ENCODE measurements around the gene REEP5. TPM values are rescaled to one million over a fixed set of nuclear protein-coding genes. Genes with fewer than 3 reads are reported as not detected.

REEP5 gene
- total RNA-seq, 1 experiment from 2014 or later = 99.3 TPM

DNA sequence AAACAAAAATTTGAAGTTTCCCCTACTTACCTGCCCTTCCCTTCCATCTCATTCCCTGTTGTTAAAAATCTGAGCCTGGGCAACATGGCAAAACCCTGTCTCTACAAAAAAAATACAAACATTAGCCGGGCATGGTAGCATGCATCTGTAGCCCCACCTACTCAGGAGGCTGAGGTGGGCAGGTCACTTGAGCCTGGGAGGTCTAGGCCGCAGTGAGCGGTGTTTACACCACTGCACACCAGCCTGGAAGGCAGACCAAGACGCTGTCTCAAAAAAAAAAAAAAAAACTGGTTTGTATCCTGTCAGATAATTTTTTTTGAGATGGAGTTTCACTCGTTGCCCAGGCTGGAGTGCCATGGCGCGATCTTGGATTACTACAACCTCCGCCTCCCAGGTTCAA, 16.3 kb upstream of the REEP5 start:
- H3K27me3 Mint-ChIP-seq (ENCODE audit: insufficient read depth, unreplicated experiment) = peaks cover 3% of the 10 kb centered on the region
- no peaks in the 10 kb centered on the region for H3K9me3 ChIP-seq
- ChIA-PET POLR2A (no interaction called here), CTCF (no interaction called here)
- H3K4me1 ChIP-seq = no peaks in the 10 kb centered on the region
- H3K27ac Mint-ChIP-seq (ENCODE audit: unreplicated experiment) = no peak overlapping the region
- no peaks in the 10 kb centered on the region for H3K4me1 Mint-ChIP-seq (ENCODE audit: low read depth, unreplicated experiment)
- TF ChIP-seq, protein P1, sequence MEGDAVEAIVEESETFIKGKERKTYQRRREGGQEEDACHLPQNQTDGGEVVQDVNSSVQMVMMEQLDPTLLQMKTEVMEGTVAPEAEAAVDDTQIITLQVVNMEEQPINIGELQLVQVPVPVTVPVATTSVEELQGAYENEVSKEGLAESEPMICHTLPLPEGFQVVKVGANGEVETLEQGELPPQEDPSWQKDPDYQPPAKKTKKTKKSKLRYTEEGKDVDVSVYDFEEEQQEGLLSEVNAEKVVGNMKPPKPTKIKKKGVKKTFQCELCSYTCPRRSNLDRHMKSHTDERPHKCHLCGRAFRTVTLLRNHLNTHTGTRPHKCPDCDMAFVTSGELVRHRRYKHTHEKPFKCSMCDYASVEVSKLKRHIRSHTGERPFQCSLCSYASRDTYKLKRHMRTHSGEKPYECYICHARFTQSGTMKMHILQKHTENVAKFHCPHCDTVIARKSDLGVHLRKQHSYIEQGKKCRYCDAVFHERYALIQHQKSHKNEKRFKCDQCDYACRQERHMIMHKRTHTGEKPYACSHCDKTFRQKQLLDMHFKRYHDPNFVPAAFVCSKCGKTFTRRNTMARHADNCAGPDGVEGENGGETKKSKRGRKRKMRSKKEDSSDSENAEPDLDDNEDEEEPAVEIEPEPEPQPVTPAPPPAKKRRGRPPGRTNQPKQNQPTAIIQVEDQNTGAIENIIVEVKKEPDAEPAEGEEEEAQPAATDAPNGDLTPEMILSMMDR (IDR thresholded peaks at IDR 0.05; ENCODE audit: insufficient read depth in 1 of 2, low read depth in 1 of 2, low read length in 1 of 2, severe bottlenecking in 1 of 2, unreplicated experiment in 1 of 2) = no peak
- no peaks in the 10 kb centered on the region for H3K36me3 Mint-ChIP-seq (ENCODE audit: insufficient read depth, unreplicated experiment)
- H3K4me3 ChIP-seq (ENCODE audit: low read depth, low read length) = no peak overlapping the region
- H3K36me3 ChIP-seq (ENCODE audit: control insufficient read depth, insufficient read depth, low read length) = no peaks in the 10 kb centered on the region
- DNase-seq = no peak
- H3K9me3 Mint-ChIP-seq (ENCODE audit: unreplicated experiment) = no peaks in the 10 kb centered on the region
- no peak overlapping the region for H3K4me3 Mint-ChIP-seq (ENCODE audit: unreplicated experiment)
- no peaks in the 10 kb centered on the region for H3K27me3 ChIP-seq (replicated peaks; ENCODE audit: control insufficient read depth, insufficient read depth, low read length)
- BruUV-seq (replicated peaks) = no TSS peak
- intact Hi-C loops (cut with micrococcal nuclease; ENCODE audit: unreplicated experiment) = no loop called here

DNA sequence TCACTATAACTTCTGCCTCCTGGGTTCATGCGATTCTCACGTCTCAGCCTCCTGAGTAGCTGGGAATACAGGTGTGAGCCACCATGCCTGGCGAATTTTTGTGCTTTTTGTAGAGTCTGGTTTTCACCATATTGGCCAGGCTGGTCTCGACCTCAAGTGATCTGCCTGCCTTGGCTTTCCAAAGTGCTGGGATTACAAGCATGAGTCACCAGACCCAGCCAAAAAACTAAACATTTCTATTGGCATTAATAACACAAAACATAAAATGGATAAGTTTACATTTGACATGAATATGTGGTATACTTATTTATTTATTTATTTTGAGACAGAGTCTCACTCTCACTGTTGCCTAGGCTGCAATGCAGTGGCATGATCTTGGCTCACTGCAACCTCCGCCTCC, 13.6 kb upstream of the REEP5 start:
- POLR2A ChIA-PET = no interaction called here
- TF ChIP-seq, protein P1 (IDR thresholded peaks at IDR 0.05; ENCODE audit: insufficient read depth in 1 of 2, low read depth in 1 of 2, low read length in 1 of 2, severe bottlenecking in 1 of 2, unreplicated experiment in 1 of 2) = no peak
- H3K27ac Mint-ChIP-seq (ENCODE audit: unreplicated experiment) = no peak overlapping the region
- CTCF ChIA-PET = no interaction called here
- no TSS peak for BruUV-seq (replicated peaks)
- Histone ChIP-seq H3K4me1 (no peaks in the 10 kb centered on the region), H3K9me3 (no peaks in the 10 kb centered on the region), H3K36me3 (ENCODE audit: control insufficient read depth, insufficient read depth, low read length) (no peaks in the 10 kb centered on the region), H3K27me3 (replicated peaks; ENCODE audit: control insufficient read depth, insufficient read depth, low read length) (no peaks in the 10 kb centered on the region), H3K4me3 (ENCODE audit: low read depth, low read length) (no peak overlapping the region)
- no peaks in the 10 kb centered on the region for H3K27me3 Mint-ChIP-seq (ENCODE audit: insufficient read depth, unreplicated experiment)
- H3K4me1 Mint-ChIP-seq (ENCODE audit: low read depth, unreplicated experiment) = no peaks in the 10 kb centered on the region
- H3K36me3 Mint-ChIP-seq (ENCODE audit: insufficient read depth, unreplicated experiment) = no peaks in the 10 kb centered on the region
- no peaks in the 10 kb centered on the region for H3K9me3 Mint-ChIP-seq (ENCODE audit: unreplicated experiment)
- no peak for DNase-seq
- intact Hi-C loops (cut with micrococcal nuclease; ENCODE audit: unreplicated experiment) = no loop called here
- no peak overlapping the region for H3K4me3 Mint-ChIP-seq (ENCODE audit: unreplicated experiment)

DNA sequence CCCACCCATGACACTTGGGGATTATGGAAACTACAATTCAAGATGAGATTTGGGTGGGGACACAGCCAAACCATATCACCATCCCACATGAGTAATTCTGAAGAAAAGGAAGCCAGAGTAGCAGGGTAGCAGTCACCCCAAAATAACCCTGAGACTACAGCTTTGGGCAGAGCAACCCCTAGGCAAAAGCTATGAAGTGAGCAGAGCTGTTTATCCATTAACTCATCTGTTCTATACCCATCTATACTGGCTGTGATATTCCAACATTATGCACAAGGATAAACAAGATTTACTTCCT, 12.3 kb upstream of the REEP5 start:
- Histone ChIP-seq H3K4me1 (0 out of 2 replicates have a peak, but pooled peaks cover 2% of the 10 kb centered on the region), H3K9me3 (no peaks in the 10 kb centered on the region), H3K4me3 (ENCODE audit: low read depth, low read length) (no peak overlapping the region), H3K36me3 (ENCODE audit: control insufficient read depth, insufficient read depth, low read length) (no peaks in the 10 kb centered on the region), H3K27me3 (replicated peaks; ENCODE audit: control insufficient read depth, insufficient read depth, low read length) (no peaks in the 10 kb centered on the region)
- ChIA-PET CTCF (no interaction called here), POLR2A (no interaction called here)
- Mint-ChIP-seq H3K4me3 (ENCODE audit: unreplicated experiment) (no peak overlapping the region), H3K27me3 (ENCODE audit: insufficient read depth, unreplicated experiment) (no peaks in the 10 kb centered on the region), H3K27ac (ENCODE audit: unreplicated experiment) (no peak overlapping the region), H3K4me1 (ENCODE audit: low read depth, unreplicated experiment) (no peaks in the 10 kb centered on the region), H3K36me3 (ENCODE audit: insufficient read depth, unreplicated experiment) (no peaks in the 10 kb centered on the region), H3K9me3 (ENCODE audit: unreplicated experiment) (no peaks in the 10 kb centered on the region)
- no TSS peak for BruUV-seq (replicated peaks)
- TF ChIP-seq, protein P1 (IDR thresholded peaks at IDR 0.05; ENCODE audit: insufficient read depth in 1 of 2, low read depth in 1 of 2, low read length in 1 of 2, severe bottlenecking in 1 of 2, unreplicated experiment in 1 of 2) = no peak
- no peak for DNase-seq
- intact Hi-C loops (cut with micrococcal nuclease; ENCODE audit: unreplicated experiment) = no loop called here
